ENCODE results near the gene ZNF264.
"Not testable (repeated sequence)": the region's sequence is repeated elsewhere in the genome, so short reads cannot be mapped to it uniquely, and the experiment has no call there.

The ZNF264 gene

GRCh38 chr19:57191141-57192076 lies at the start of gene ZNF264:
Gene ZNF264, plus strand, starts transcription at chr19:57191500. Its CDS starts 414 bp downstream, at chr19:57191914.
- DNase-seq (peak; percentile 92), ATAC-seq (peak; percentile 97)

- DNase-seq (no peak), ATAC-seq (no peak)
Observed at GRCh38 chr19:57141699-57142098, 49.6 kb upstream of the ZNF264 start.

DNA sequence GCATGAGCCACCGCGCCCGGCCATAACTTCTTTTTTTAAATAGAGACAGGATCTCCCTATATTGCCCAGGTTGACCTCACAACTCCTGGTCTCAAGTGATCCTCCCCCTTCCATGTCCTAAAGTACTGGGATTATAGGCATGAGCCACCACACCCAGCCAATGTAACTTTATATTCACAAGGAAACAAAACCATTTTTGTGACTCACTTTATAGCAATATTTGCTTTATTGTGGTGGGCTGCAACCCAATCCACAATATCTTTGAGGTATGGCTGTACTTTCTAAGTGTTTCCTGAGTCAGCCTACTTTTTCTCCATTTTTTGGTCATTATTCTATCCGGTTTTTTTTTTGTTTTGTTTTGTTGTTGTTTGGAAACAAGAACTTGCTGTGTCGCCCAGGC lies 38.4 kb upstream of the ZNF264 start:
- ATAC-seq (no peak), DNase-seq (no peak)

DNA sequence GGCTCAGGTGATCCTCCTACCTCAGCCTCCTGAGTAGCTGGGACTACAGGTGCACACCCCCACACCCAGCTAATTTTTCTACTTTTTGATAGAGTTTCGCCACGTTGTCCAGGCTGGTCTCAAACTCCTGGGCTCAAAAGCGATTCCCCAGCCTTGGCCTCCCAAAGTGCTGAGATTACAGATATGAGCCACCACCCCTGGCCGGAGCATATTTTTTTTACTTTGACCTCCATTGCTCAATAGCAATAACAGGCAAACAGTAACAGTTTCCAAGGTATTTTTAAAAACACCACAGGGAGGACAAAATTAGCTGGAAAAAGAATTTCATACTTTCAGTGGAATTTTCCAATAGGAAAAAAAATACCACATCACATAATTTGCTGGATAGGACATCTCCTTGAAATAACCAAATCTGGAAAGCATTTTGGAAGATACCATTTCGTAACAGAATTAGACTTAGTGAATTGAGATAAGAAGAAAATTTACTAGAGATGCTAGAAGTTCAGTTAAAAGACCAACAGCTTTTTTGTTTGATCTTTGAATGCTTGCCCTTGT lies 29.2 kb upstream of the ZNF264 start:
- ATAC-seq: no peak

GRCh38 chr19:57165846-57166245 lies 25.5 kb upstream of the ZNF264 start:
- DNase-seq (no peak), ATAC-seq (no peak)

More for the DNA sequence above, 29.2 kb upstream of the ZNF264 start:
- DNase-seq: no peak

- DNase-seq (no peak), ATAC-seq (no peak)
Observed at GRCh38 chr19:57167385-57167784, 23.9 kb upstream of the ZNF264 start, which contains the start of gene DUXA. Gene DUXA, minus strand, starts transcription at chr19:57167485. Its CDS starts 42 bp downstream, at chr19:57167443.

- ATAC-seq: no peak
- DNase-seq: peak; percentile 10
Observed at GRCh38 chr19:57171551-57172081, 19.7 kb upstream of the ZNF264 start.

DNA sequence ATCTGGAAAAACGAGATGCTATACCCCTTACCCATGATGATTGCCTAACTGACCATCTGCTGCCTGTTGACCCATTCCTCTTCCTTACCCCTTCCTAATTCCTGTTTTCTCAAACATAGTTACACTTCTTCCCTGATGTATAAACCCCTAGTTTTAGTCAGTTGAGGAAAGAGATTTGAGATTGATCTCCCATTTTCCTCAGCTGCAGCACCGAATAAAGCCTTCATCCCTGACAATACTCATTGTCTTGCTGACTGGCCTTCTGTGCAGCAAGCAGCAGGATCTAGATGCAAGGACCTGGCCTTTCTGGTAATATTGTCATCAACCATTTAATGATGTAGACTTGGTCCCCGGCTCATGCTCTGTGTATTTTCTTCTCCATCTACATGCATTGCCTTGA lies 999 bp upstream of the ZNF264 start:
- ATAC-seq: no peak

GRCh38 chr19:57192077-57192420 lies 749 bp downstream of the ZNF264 start:
- ATAC-seq: no peak
- DNase-seq: no peak

More for the DNA sequence above, 999 bp upstream of the ZNF264 start:
- no peak for DNase-seq

DNA sequence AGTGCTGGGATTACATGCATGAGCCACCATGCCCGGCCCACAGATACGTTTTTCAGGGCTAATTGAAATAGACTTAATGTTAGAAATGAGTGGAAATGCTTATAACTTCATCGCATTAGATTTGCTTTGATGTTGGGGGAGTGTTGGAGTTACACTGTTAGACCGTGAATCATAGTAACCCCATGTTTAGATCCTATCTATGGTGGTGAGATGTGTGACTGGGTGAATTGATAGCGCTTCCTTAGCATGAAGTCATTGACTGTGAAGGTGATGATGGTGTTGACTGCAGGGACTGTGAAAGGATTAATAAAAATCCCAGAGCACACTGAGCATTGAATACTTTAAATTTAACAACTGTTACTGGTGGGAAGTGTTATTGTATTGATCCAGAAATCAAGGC lies 1.7 kb downstream of the ZNF264 start:
- ATAC-seq: peak; percentile 37
- DNase-seq: no peak

DNA sequence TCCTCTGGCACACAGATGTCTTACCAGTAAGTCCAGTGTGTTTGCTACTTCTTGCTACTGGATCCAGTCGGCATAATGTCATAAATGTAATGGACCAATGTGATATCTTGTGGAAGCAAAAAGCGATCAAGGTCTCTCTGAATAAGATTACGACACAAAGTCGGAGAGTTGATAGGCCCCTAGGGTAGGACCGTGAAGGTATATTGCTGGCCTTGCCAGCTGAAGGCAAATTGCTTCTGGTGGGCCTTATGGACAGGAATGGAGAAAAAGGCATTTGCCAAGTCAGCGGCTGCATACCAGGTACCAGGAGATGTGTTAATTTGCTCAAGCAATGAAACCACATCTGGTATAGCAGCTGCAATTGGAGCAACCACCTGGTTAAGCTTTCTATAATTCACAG lies 6.6 kb downstream of the ZNF264 start:
- not testable (repeated sequence) for ATAC-seq, DNase-seq

GRCh38 chr19:57202160-57202559 lies 10.9 kb downstream of the ZNF264 start:
- ATAC-seq: no peak
- DNase-seq: no peak

DNA sequence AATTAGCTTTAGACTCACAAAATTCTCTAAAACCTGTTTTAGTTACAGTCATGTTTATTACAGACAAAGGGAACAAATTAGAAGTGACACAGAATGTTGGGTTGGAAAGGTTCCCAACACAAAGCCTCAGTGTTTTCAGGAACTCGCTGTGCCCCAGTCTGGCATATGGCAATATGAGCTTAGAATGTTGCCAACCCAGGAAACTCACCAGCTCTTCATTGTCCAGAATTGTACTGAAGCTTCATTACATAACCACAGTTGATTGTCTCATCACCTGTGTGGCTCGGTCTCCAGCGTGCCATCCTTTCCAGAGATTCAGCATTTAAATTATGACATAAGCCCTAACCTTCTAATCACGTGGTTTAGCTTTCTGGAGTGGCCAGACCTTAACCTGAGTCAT lies 19.1 kb downstream of the ZNF264 start:
- ATAC-seq: no peak
- no peak for DNase-seq

- ATAC-seq: no peak
- DNase-seq: no peak
Observed at GRCh38 chr19:57212109-57212508, 20.8 kb downstream of the ZNF264 start.

- DNase-seq (no peak), ATAC-seq (no peak)
Observed at GRCh38 chr19:57227502-57227901, 36.2 kb downstream of the ZNF264 start.

GRCh38 chr19:57231686-57232085 lies 40.4 kb downstream of the ZNF264 start:
- no peak for ATAC-seq
- DNase-seq: no peak

DNA sequence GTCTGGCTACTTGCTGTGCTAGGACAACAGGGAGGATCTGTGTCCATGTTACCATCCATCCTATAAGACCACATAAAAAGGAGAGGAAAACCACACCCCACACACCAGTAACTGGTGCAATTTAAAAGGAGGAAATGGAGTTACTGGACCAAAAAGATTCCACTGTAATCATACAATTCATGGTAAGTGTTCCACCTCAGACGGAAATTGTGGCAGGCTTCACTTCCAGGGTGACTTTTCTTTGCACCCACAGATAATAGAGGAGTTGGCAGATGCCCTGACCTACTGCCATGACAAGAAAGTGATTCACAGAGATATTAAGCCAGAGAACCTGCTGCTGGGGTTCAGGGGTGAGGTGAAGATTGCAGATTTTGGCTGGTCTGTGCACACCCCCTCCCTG lies 41.9 kb downstream of the ZNF264 start:
- no peak for ATAC-seq
- no peak for DNase-seq

DNA sequence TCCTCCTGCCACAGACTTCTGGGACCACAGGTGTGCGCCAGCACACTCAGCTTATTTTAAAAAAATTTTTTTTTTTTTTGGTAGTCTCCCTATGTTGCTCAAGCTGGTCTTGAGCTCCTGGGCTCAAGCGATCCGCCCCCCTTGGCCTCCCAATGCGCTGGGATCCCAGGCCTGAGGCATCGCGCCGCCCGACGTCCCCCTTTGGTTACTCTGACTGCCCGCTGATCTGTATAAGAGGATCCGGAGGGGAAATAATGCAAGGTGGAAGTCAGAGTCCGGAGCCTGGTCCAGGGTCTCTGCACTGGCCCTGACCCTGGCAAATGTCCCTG lies 48.6 kb downstream of the ZNF264 start:
- DNase-seq: no peak

DNA sequence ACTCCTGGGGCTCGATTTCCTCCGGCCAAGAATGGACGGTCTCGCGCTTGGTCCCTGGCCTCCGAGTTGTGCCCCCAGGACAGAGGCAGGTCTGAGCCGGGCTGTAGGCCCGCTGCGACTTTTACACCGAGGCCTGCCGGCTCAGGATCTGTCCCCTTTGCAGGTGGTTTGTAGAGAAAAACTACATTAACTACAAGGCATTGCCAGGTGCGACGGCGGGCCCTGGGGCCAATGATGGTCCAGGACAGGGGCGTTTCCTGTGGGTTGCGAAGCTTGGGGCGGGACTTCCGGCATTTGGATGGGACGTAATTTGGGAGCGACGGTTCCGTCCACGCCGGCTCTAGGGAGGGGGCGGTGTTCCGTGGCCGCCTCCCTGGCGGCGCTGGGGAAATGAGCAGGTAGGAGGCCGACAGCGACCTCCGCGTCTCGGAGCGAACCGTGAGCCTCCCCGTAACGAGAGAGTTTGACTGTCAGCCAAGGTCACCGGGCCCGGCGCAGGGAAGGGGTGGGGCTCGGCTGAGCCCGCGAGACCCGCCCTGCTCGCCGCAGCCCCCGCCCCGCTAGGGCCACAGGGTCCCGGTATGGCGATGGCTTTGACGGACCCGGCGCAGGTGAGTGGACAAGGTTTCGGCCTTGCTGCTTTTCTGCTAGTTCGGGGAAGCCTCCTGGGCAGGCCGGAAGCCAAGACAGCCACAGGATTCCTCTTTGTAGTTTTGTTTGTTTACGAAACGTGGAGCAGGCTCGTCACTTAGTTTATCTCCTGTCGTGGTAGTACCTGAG lies 49.2 kb downstream of the ZNF264 start, which contains the start of gene ZNF805:
Gene ZNF805 (plus strand): TSS at position 322 of the 780 bp plus-strand sequence. CDS start 260 bp downstream, at position 582.
- DNase-seq (peak; percentile 95), ATAC-seq (peak; percentile 97)

More for the DNA sequence above, 48.6 kb downstream of the ZNF264 start:
- peak; percentile 2 for ATAC-seq

GRCh38 chr19:57241176-57241575 lies 49.9 kb downstream of the ZNF264 start:
- DNase-seq (no peak), ATAC-seq (no peak)

DNA sequence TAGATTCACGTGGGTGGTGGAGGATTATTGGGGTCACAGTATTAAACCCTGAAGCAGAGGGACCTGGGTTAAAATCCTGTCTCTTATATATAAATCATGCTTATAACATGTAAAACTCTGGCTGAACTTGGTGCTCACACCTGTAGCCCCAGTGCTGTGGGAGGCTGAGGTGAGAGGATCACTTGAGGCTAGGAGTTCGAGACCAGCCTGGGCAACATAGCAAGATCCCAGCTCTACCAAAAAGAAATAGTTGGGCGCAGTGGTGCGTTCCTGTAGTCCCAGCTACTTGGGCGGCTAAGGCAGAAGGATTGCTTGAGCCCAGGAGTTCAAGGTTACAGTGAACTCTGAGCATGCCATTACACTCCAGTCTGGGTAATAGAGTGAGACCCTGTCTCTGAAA lies 51.5 kb downstream of the ZNF264 start:
- no peak for ATAC-seq
- no peak for DNase-seq

DNA sequence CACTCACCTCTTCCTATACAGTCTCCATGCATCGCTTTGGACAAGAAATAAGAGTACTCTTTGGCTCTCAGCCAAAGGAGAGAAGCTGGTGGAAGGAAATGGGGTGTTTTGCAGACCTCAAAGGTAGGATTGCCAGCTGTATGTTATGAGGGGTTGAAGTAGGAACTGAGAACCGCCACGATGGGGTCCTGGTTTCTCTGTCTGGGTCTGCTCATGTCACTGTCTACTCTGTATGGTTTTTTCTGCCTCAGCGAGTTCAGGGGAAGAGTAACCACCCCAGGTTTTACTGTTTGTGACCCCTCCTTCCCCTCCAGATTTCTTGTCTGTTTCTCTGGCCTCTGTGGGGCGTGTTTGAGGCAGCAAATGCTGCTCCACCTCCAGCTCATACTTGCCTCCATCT lies 53.2 kb downstream of the ZNF264 start:
- ATAC-seq: no peak
- no peak for DNase-seq

Measured in stimulated activated naive CD8-positive, alpha-beta T cell treated with anti-CD3 and anti-CD28 coated beads, Interleukin-15, Interleukin-2, amounts not matched to agents 100 U/mL and 50 U/mL, for 24 hours (primary cell).